Measurements from ENCODE around the gene ABCA7.
A peak's percentile ranks its signal among the peaks of the same experiment; 100 is the strongest.
"Not testable (repeated sequence)": the region's sequence is repeated elsewhere in the genome, so short reads cannot be mapped to it uniquely, and the experiment has no call there.

ABCA7 gene

GRCh38 chr19:1019980-1020867 is 19.7 kb upstream of the ABCA7 start:
- Histone ChIP-seq H3K4me3 (ENCODE audit: low read length) (peak overlapping the region; percentile 97), H3K9me3 (replicated peaks; ENCODE audit: low read length) (no peaks in the 10 kb centered on the region), H3K9ac (ENCODE audit: low read depth, low read length) (peak overlapping the region; percentile 95), H3K27me3 (ENCODE audit: control insufficient read depth, insufficient read depth, low read length) (no peaks in the 10 kb centered on the region), H3K4me2 (ENCODE audit: low read length) (peak overlapping the region; percentile 100), H3K36me3 (ENCODE audit: insufficient read depth, low read length) (peaks cover 7% of the 10 kb centered on the region), H3K4me1 (ENCODE audit: control insufficient read depth, insufficient read depth, low read length) (peaks cover 40% of the 10 kb centered on the region)

- Histone ChIP-seq H3K4me2 (ENCODE audit: low read length) (peak within 1 kb of the TSS; percentile 100), H3K9me3 (replicated peaks; ENCODE audit: low read length) (no peaks in the 10 kb centered on the region), H3K36me3 (ENCODE audit: insufficient read depth, low read length) (peaks cover 4% of the 10 kb centered on the region), H3K4me3 (ENCODE audit: low read length) (peak within 1 kb of the TSS; percentile 97), H3K27me3 (ENCODE audit: control insufficient read depth, insufficient read depth, low read length) (no peaks in the 10 kb centered on the region), H3K9ac (ENCODE audit: low read depth, low read length) (peak within 1 kb of the TSS; percentile 95), H3K4me1 (ENCODE audit: control insufficient read depth, insufficient read depth, low read length) (peaks cover 37% of the 10 kb centered on the region)
Observed at GRCh38 chr19:1020868-1021425, 19.0 kb upstream of the ABCA7 start, which contains the start of gene TMEM259. TSS of gene TMEM259 (minus strand) at chr19:1021123. CDS start at chr19:1020996, 127 bp downstream.

- not testable (repeated sequence) for H3K9ac ChIP-seq (ENCODE audit: low read depth, low read length); H3K9me3 ChIP-seq (replicated peaks; ENCODE audit: low read length); H3K4me2 ChIP-seq (ENCODE audit: low read length); H3K4me3 ChIP-seq (ENCODE audit: low read length); H3K36me3 ChIP-seq (ENCODE audit: insufficient read depth, low read length); H3K27me3 ChIP-seq (ENCODE audit: control insufficient read depth, insufficient read depth, low read length)
- H3K4me1 ChIP-seq (ENCODE audit: control insufficient read depth, insufficient read depth, low read length): peaks cover 15% of the 10 kb centered on the region
Observed at GRCh38 chr19:1023883-1024188, 16.1 kb upstream of the ABCA7 start.

GRCh38 chr19:1025080-1025479 is 14.8 kb upstream of the ABCA7 start:
- not testable (repeated sequence) for H3K27me3 ChIP-seq (ENCODE audit: control insufficient read depth, insufficient read depth, low read length); H3K4me2 ChIP-seq (ENCODE audit: low read length); H3K36me3 ChIP-seq (ENCODE audit: insufficient read depth, low read length); H3K9ac ChIP-seq (ENCODE audit: low read depth, low read length); H3K9me3 ChIP-seq (replicated peaks; ENCODE audit: low read length); H3K4me3 ChIP-seq (ENCODE audit: low read length)
- H3K4me1 ChIP-seq (ENCODE audit: control insufficient read depth, insufficient read depth, low read length): peaks cover 14% of the 10 kb centered on the region

DNA sequence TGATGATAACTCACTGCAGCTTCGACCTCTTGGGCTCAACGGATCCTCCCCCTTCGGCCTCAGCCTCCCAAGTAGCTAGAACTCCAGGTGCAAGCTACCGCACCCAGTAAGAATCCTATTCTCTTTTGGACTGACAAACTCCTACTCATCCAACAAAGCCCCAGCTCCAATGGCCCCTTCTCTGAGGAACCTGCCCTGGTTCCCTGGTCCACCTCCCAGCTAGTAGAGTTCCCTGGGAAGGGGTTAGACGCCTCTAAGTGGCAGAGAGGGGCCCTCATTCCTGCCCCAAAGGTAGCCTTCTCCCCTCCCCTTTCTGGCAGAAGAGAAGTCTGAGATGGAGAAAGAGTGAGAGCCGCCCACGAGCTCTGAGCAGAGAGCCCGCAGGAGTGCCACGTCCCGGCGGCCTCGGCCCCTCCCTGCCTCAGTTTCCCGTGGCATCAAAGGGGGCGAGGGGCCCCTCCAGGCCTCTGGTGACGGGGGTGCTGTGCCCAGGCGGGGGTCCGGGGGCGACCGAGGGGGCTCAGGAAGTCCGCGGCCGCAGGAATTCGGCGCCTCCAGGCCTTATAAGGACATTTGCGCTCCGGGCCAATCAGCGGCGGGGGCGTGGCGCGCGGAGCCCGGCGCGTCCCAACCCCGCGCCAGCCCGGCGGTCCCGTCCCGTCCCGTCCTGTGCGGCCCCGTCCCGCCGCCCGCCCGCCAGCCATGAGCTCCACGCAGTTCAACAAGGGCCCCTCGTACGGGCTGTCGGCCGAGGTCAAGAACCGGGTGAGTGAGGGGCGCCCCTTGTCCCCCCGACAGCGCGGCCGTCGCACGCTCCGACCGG is 13.7 kb upstream of the ABCA7 start, which contains the start of gene CNN2:
CNN2 (plus strand) TSS at position 649 of the 823 bp plus-strand sequence; CDS start at position 703, 54 bp downstream.
- Histone ChIP-seq H3K4me2 (ENCODE audit: low read length) (peak within 1 kb of the TSS; percentile 98), H3K36me3 (ENCODE audit: insufficient read depth, low read length) (peaks cover 13% of the 10 kb centered on the region), H3K9ac (ENCODE audit: low read depth, low read length) (peak within 1 kb of the TSS; percentile 95), H3K4me1 (ENCODE audit: control insufficient read depth, insufficient read depth, low read length) (peaks cover 15% of the 10 kb centered on the region), H3K4me3 (ENCODE audit: low read length) (peak within 1 kb of the TSS; percentile 100), H3K27me3 (ENCODE audit: control insufficient read depth, insufficient read depth, low read length) (no peaks in the 10 kb centered on the region), H3K9me3 (replicated peaks; ENCODE audit: low read length) (no peaks in the 10 kb centered on the region)

GRCh38 chr19:1026783-1027649 is 12.9 kb upstream of the ABCA7 start:
- H3K9me3 ChIP-seq (replicated peaks; ENCODE audit: low read length): no peaks in the 10 kb centered on the region
- H3K4me2 ChIP-seq (ENCODE audit: low read length): peak overlapping the region; percentile 98
- peaks cover 17% of the 10 kb centered on the region for H3K36me3 ChIP-seq (ENCODE audit: insufficient read depth, low read length)
- H3K4me1 ChIP-seq (ENCODE audit: control insufficient read depth, insufficient read depth, low read length): peaks cover 15% of the 10 kb centered on the region
- H3K27me3 ChIP-seq (ENCODE audit: control insufficient read depth, insufficient read depth, low read length): no peaks in the 10 kb centered on the region
- peak overlapping the region; percentile 100 for H3K4me3 ChIP-seq (ENCODE audit: low read length)
- peak overlapping the region; percentile 95 for H3K9ac ChIP-seq (ENCODE audit: low read depth, low read length)

DNA sequence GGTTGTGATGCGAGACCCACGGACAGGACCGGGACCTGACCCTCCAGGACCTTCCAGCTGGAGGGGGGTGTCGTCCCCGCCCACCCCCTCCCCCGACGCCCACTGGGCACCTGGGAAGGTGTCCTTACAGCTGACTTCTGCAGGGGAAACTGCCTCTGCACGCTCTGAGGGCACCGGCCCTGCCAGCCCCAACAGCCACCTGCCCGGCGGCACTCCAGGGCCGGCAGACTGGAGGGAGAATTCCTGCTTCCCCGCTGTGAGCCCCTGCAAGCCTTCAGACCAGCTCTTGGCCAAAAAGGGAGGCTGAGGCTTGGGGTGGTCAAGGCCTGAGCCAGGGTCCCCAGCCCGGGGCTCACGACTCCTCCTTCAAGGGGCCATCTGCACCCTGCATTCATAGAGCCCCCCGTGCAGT is 12.3 kb upstream of the ABCA7 start:
- Histone ChIP-seq H3K27me3 (ENCODE audit: control insufficient read depth, insufficient read depth, low read length) (no peaks in the 10 kb centered on the region), H3K4me3 (ENCODE audit: low read length) (peak overlapping the region; percentile 100), H3K36me3 (ENCODE audit: insufficient read depth, low read length) (peaks cover 23% of the 10 kb centered on the region), H3K4me1 (ENCODE audit: control insufficient read depth, insufficient read depth, low read length) (peaks cover 15% of the 10 kb centered on the region), H3K9ac (ENCODE audit: low read depth, low read length) (peak overlapping the region; percentile 95), H3K4me2 (ENCODE audit: low read length) (peak overlapping the region; percentile 98), H3K9me3 (replicated peaks; ENCODE audit: low read length) (no peaks in the 10 kb centered on the region)

- H3K9me3 ChIP-seq (replicated peaks; ENCODE audit: low read length): no peaks in the 10 kb centered on the region
- H3K36me3 ChIP-seq (ENCODE audit: insufficient read depth, low read length): peaks cover 29% of the 10 kb centered on the region
- H3K4me3 ChIP-seq (ENCODE audit: low read length): peak overlapping the region; percentile 100
- H3K4me1 ChIP-seq (ENCODE audit: control insufficient read depth, insufficient read depth, low read length): peaks cover 15% of the 10 kb centered on the region
- H3K4me2 ChIP-seq (ENCODE audit: low read length): peak overlapping the region; percentile 98
- H3K27me3 ChIP-seq (ENCODE audit: control insufficient read depth, insufficient read depth, low read length): no peaks in the 10 kb centered on the region
- H3K9ac ChIP-seq (ENCODE audit: low read depth, low read length): peak overlapping the region; percentile 95
Observed at GRCh38 chr19:1028062-1028926, 11.6 kb upstream of the ABCA7 start.

GRCh38 chr19:1032264-1032867 is 7.5 kb upstream of the ABCA7 start:
- Histone ChIP-seq H3K27me3 (ENCODE audit: control insufficient read depth, insufficient read depth, low read length) (no peaks in the 10 kb centered on the region), H3K4me1 (ENCODE audit: control insufficient read depth, insufficient read depth, low read length) (peaks cover 13% of the 10 kb centered on the region), H3K9me3 (replicated peaks; ENCODE audit: low read length) (no peaks in the 10 kb centered on the region), H3K4me3 (ENCODE audit: low read length) (no peak overlapping the region), H3K9ac (ENCODE audit: low read depth, low read length) (no peak overlapping the region), H3K36me3 (ENCODE audit: insufficient read depth, low read length) (peaks cover 49% of the 10 kb centered on the region), H3K4me2 (ENCODE audit: low read length) (no peak overlapping the region)
